ENCODE results near the gene POC1B.

POC1B gene

DNA sequence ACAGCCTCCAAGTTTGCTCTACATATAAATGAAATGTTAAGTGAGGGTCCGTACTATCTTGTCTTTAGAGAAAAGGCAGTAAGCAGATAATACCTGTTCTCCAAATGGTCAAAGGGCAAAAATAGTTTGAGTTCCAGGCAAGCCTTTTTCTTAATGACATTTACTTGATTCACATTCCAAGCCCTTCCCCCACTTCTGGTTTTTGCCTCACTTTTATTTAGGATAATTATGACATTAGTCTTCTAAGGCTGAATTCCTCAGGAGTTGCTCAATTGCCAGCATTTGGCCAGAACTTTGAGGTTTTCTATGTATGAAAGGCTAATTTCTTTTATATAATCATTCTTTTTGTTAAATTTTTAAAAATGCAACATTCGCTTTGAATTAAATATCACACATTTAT lies 111.0 kb downstream of the POC1B start:
- no peak for DNase-seq

DNA sequence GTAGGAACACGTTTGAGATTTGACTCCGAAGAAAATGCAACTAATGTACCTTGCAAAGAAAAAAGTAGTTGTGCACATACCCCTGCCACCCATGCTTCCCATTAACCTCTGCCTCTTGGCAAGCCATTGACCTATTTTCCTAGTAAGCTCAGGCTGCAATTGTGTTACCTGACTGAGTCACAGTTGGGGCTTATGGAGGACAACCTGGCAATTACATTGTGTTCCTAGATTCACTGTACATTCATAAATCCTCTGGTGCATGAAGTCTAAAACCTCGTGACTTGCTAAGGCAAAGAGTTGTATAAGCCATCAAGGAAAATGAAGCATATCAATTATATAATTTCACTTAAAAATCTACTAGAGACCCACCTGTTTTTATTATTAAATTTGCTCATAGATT lies 111.5 kb downstream of the POC1B start:
- no peak for DNase-seq

DNA sequence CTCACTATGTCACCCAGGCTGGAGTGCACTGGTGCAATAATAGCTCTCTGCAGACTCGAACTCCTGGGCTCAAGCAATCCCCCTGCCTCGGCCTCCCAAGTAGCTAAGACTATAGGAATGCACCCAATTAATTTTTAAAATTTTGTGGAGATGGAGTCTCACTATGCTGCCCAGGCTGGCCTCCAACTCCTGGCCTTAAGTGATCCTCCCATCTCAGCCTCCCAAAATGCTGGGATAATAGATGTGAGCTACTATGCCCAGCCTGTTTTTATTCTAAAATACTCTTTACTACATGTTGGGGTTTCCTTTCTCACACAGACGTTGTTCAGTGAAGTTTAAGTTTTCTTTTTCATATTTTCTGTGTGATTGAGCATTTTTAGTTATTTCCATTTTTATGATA lies 112.6 kb downstream of the POC1B start:
- DNase-seq = no peak

DNA sequence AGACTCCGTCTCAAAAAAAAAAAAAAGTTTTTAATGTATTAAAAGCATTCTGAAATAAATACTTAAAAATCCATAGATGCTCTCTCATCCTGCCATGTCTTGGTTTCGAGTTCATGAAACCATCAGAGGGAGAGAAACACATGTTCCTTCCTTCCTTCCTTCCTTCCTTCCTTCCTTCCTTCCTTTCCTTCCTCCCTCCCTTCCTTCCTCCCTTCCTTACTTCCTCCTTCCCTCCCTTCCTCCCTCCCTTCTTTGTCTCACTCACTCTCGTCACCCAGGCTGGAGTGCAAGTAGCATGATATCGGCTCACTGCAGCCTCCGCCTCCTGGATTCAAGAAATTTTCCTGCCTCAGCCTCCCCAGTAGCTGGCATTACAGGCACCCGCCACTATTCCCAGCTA lies 113.2 kb downstream of the POC1B start:
- no peak for DNase-seq

DNA sequence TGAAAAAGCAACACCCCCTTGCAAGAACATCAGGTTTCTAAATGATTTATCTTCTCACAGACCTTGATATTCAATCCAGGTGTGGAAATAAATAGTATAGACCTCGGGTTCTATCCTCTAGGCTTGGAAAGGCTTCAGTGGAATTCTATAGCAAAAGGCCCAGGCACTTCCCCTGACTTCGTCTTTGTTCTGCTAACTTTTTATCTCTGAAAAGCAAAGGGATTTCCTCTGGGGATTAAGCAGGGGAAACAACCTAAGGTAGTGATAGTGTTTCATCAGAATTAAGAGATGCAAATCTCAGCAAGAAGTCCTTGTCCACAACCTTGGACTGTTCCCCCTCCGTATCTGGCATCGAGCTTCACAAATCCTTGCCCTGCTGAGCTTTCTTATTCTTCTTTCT lies 114.0 kb downstream of the POC1B start:
- no peak for DNase-seq

GRCh38 chr12:89411234-89411633 lies 114.6 kb downstream of the POC1B start:
- DNase-seq = no peak

DNA sequence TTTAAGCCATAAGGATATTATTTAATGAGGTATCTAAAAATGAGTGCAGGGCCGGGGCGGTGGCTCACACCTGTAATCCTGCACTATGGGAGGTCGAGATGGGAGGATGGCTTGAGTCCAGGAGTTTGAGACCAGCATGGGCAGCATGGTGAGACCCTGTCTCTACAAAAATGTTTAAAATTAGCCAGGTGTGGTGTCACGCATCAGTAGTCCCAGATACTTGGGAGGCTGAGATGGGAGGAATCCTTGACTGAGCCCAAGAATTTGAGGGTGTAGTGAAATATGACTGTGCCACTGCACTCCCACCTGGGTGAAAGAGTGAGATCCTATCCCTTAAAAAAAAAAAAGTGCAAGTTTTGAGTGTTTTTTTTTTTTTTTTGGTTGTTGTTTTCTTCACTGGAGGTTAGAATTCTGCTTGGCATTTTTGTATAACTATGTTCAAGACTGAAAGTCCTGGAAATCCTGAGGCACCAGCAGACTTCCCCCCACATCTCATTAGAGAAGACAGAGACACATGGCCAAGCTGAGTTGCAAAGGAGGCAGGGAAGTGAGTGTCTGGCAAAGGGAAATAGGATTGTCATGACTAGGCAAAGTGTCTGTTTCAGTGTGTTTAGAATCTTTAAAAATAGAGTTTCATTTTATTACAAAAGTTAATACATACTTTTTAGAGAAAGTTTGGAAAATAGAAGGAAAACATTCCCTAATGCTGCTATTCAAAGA lies 120.1 kb downstream of the POC1B start:
- DNase-seq = no peak

DNA sequence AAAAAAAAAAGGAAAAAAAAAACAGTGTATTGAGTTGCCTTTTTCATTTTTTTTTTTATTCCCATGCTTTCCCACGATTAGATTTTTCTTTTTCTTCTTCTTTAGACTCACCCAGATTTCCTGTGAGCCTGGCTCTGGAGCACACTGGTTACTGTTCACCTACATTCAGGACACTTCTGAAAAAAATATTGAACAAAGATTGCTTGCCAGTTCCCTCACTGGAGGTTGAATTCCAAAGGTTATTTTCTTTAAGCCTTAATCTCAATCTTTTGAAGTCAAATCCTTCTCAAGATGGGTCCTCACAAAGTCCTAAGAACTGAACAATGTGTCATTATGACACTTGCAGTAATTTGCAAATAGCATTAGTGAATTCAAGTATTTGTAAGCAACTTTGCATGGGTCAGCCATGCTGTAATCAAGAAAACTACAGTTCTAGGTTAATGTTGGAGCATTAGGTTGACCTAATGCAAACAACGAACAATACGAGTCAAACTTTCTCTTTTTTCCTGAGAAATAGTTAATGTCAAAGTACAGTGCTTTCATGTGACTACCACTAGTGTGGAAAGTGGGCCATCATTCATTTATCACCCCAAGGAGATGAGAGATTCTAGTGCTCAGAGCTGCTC lies 124.3 kb downstream of the POC1B start:
- no peak for DNase-seq

DNA sequence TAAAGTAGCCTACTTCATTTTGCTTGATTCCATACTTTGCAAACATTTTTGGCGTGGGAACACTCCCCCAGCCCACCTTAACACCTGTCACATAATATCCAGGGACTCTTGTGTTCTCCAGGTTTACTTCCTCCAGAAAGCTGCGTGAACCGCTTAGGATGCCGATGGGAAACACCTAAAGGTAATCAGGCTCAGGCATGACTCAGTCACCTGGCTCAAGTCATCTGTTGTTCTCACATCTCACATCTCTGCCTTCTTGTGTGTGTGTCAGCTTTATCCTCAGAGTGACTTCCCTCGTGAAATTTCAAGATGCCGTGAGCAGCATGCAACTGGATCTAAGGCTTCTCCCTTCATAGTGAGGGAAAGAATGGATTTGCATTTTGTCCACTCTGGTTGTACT lies 125.4 kb downstream of the POC1B start:
- DNase-seq = no peak

DNA sequence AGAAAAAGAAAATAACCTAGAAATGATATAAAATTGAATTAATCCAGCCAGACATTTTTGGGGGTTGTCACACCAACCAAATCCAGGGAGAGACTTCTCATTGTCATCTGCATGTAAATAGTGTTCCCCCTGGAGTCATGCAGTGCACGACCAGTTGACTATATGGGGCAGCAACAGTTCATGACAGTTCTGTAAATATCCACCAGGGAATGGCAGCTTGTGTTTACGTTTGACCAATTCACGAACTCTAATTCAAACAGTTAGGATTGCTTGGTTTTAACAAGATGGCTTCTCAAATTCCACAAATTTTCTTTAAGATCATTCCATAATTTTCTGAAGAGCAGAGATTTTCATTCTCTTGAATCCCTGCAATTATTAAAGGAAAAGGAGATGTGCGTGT lies 130.1 kb downstream of the POC1B start:
- DNase-seq = no peak

GRCh38 chr12:89393551-89394121 lies 132.2 kb downstream of the POC1B start:
- no peak for DNase-seq

DNA sequence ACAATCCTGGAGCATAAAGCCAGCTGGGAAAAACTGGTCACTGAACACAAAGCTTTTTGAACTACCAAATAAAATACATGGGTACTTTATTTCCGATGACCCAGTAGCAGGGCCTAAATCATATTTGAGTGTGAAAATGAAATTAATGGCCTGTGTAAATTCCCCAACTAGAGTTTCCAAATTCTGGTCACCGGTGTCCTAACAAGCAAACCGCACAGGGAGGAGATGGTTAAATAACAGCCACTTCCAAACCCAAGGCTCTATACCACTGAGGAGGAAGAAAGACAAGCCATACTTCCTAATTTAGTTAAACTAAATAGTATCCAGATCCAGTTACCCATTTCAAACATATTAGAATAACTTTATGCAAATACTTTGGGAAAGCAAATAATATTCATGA lies 133.5 kb downstream of the POC1B start:
- DNase-seq = no peak

DNA sequence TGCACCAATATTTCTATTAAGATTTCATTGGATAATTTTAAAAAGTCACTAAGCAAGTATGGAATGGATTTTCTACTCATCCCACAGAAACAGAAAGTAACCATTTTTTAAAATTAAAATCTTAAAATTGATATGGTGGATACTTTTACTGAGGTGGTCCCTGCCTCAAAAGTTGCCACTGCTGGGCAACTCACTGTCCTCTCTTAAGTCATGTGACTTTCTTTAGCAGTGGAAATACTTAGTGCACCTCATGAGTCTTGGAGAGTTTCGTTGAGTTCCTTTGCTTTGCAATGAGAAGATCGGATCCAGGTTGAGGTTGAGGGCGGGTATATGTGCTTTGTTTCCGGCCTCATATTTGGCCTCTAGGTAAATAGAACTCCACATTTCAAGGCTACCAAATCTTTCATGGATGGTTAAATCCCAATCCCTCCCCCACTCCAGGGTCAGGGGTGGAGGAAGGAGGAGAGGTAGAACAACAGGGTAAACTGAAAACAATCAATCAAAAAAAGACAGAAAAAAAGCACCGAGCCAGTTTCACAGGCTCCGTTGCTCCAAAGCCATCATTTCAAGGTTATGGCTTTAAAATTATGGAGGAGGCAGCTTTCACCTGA lies 134.0 kb downstream of the POC1B start:
- DNase-seq = no peak

GRCh38 chr12:89390802-89391673 lies 134.8 kb downstream of the POC1B start:
- no peak for DNase-seq

GRCh38 chr12:89389755-89390661 lies 135.8 kb downstream of the POC1B start:
- DNase-seq = no peak

- DNase-seq = no peak
Observed at GRCh38 chr12:89386138-89386537, 139.7 kb downstream of the POC1B start.

DNA sequence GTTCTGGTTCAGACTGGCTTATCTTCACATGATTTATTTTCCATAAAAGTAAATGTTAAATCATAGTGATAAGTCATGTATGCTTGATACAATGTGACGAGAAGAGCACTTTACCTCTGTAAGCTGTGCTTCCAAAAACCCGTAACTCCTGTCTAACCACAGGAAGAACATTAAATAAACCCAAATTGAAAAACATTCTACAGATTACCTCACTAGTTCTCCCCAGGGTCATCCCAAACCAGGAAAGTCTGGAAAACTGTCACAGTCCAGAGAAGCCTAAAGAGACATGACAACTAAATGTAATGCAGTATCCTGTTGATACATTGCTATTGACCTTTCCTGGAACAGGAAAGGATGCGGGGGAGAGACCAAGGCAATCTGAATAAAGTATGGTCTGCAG lies 141.0 kb downstream of the POC1B start:
- no peak for DNase-seq

DNA sequence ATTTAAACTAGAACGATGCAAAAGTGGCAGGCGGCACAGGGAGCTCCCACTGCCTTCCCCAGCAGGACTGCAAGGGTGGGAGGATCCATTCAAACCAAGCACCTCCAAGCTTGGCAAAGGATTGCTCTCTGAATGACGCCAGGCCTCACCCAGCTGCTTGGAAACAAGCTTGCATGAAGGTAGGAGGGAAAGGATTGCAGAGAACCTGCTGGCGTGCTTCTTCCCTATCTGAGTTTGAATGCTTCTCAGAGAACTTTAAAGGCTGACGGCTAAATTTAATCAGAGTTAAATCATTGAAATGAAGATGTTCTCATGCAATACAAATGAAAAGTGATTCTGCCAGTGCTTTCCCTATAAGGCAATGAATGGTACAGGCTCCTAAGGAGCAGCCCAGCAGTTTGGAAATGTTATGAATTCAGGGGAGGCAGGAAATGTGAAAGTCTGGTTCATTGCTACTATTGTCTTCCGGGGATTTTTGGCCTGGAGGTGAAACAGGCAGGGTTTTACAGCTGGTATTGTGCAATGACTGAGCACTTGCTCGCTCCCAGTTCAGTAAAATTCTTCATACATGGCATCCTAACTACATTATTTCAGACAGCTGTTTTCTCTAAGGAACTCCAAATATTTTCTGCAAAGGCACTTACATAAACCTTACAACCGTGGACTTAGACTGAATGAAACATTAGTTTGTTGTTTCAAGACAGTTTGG lies 141.6 kb downstream of the POC1B start:
- DNase-seq = peak; percentile 58

GRCh38 chr12:89383235-89384049 lies 142.4 kb downstream of the POC1B start:
- peak; percentile 31 for DNase-seq

DNA sequence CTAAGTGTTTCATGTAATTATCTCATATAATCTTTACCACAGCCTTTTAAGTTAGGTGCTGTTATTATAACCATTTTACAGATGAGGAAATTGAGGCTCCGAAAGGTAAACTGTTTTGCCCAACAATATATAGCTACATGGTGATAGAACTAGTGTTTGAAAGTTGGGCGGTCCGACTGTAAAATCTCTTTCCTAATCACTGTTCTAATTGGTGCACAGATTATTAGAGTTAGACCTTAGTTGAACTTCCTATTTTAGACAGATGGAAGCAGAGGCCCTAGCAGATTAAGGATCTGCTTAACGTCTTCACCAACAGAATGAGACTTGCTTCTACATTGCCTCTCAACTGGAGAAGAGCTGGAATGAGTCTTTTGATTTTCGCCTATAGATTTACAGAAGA lies 143.5 kb downstream of the POC1B start:
- DNase-seq = no peak
